ENCODE data around the gene ALOXE3.
A peak's percentile ranks its signal among the peaks of the same experiment; 100 is the strongest.

The ALOXE3 gene

GRCh38 chr17:8153957-8154607 lies 35.8 kb upstream of the ALOXE3 start:
- DNase-seq (ENCODE audit: low read depth in 2 of 2), result peak; percentile 62 to 79

- DNase-seq (ENCODE audit: low read depth in 2 of 2), result no peak
Measured at GRCh38 chr17:8153525-8153956, 35.2 kb upstream of the ALOXE3 start.

DNA sequence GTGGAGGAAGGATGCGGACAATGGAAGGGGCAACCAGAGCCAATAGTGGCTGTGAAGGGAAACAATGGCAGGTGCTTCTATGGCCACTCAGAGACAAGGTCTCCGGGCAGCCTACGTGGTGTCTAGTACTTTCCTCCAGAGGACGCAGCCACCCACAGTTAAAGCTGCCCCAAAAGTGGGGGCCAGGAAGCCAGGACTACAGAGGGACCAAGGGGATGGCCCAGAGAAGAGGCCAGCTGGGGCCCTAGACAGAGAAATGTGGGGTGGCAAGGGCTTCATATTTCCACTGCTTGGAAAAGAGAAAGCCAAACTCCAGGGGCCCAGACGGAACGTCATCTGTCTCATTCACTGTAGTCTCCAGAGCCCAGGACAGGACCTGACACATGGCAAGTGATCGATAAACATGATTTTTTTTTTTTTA lies 34.7 kb upstream of the ALOXE3 start:
- no peak for DNase-seq (ENCODE audit: low read depth in 2 of 2)

- peak; percentile 50 to 67 for DNase-seq (ENCODE audit: low read depth in 2 of 2)
Measured at GRCh38 chr17:8152112-8152775, 33.9 kb upstream of the ALOXE3 start, which contains the start of gene PER1. Gene PER1 (minus strand): TSS chr17:8152404. CDS start chr17:8150706, 1,698 bp downstream.

DNA sequence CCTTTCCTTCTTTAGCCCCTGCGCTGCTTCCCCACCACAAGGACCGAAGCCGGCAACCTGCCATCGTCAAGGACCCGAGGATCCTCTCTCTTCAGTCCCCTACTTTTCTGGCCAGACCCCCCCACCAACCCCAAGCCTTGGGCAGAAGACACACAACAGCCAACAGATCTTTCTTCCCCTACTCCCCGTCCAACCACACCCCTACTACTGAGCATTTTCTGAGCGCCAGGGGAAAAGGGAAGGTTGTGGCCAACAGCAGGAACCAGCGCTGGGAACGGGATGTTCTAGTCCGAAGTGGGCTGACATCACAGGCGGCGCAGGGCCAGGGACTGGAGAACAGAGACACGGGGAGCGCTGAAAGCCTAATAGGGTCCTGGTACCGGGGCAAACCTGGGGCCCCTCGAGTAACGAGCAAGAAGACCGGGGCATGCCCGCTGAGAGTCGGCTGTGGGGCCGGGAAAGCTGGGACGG lies 33.4 kb upstream of the ALOXE3 start:
- DNase-seq (ENCODE audit: low read depth in 2 of 2), result no peak

- DNase-seq (ENCODE audit: low read depth in 2 of 2), result peak; percentile 84
Measured at GRCh38 chr17:8151120-8151640, 32.9 kb upstream of the ALOXE3 start.

DNA sequence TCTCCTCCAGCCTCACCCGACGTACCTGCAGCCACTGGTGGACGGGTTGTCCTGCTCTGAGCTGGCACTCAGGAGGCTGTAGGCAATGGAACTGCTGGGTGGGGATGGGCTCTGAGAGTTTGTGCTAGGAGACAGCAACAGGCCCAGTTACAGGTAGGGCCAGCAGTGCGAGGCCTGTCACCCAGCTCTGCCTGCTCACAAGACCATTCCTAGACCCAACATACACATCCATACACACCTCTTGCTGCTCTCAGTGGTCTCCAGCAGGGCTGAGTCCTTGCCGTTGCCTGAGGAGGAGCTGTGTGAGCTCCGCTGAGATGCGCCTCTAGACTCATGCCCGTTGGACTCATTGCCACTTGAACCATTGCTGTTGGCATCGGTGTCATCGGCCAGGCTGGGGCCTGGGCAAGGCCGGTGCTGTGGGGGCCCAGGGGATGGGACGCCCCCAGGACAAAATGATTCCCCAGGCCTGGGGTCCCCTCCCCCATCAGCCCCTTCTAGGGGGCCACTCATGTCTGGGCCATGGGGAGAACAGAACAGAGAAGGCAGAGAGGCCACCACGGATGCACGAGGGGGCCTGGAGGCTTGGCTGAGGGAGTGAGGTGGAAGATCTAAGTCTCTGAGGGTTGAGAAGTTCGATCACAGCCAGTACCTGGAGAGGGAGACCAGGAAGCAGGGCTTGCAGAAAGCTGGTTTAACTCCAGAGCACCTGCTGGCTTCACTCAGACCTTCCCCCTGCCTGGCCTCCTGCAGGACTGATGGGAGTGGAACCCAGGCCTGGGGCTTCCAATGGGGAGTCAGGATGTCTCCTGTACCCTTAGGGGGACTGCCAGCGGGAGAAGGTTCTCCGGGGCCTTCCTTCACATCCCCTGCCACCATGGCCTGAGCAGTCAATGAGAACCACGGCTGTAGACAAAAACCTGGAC lies 32.1 kb upstream of the ALOXE3 start:
- DNase-seq (ENCODE audit: low read depth in 2 of 2), result no peak

GRCh38 chr17:8149419-8150193 lies 31.3 kb upstream of the ALOXE3 start:
- no peak for DNase-seq (ENCODE audit: low read depth in 2 of 2)

DNA sequence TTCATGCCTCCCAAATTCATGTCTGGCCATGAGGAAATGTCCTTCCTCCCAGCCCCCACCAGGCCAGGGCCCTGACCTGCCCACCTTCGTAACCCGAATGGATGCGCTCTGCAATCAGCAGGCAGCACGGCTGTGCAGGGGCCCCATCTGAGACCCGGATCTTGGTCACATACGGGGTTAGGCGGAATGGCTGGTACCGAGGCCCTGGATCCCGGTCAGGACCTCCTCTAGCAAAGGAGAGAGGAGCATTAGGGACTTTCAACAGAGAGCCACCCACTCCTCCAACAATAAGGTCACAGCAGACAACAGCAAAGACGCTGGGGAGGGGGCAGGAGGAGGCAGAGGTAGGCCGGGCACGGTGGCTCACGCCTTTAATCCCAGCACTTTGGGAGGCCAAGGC lies 30.2 kb upstream of the ALOXE3 start:
- no peak for DNase-seq (ENCODE audit: low read depth in 2 of 2)

DNA sequence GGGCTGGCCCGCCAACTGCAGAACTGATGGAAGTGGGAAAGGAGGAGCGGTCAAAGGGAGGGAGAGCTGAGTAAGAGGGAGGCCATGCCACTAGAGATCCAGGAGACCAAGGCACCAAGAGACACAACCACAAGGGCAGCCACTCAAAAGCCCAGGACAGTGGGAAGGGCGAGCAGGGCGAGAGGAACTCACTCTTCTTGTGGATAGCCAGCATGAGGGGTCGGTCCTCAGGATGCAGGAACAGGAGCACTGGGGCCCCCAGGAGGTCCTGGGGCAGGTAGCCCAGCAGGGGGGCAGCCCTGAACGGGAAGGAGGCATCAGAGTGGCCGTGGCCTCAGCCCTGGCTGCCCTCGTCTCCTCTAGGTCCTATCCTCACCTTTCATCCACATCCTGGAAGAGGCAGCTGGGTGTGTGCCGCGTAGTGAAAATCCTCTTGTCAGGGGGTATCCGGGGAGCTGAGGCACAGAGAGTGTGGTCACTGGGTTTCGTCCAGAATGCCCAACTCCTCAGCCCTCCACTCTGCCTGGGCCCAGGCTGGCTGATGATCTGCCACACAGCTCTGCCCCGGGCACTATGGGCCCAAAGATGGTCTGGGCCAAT lies 29.6 kb upstream of the ALOXE3 start:
- no peak for DNase-seq (ENCODE audit: low read depth in 2 of 2)

- no peak for DNase-seq (ENCODE audit: low read depth in 2 of 2)
Measured at GRCh38 chr17:8147141-8147804, 29.0 kb upstream of the ALOXE3 start.

DNA sequence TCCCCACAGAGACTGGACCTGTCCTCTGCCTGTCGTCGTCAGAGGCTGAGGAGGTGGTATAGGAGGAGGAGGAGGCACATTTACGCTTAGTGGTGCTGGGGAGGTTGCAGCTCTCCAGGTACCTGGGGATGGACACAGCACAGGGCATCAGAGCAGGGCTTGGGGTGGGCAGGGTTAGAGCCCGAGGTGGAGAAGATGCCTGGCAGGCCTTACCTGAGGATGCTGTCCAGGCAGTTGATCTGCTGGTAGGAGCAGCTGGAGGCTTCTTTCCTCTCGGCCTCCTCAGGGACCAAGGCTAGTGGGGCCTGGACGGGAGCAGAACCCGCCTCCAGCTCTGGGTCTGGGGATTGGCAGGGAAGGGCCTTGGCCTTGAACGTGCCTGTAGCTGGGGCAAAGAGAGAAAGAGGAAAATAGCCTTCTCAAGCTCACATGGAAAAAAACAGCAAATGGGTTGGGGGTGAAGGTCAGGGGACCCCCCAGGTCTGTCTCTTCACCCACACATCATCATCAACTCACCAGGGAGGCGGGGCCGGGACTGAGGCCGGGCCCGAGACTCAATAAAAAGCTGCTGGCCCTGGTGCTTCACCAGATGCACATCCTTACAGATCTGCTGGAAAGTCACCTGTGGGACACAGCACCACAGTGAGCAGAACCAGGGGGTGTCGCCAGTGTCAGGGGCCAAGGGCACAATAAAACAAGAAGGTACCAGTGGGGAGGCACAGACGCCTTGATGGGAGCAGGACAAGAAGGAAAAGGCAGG lies 28.2 kb upstream of the ALOXE3 start:
- no peak for DNase-seq (ENCODE audit: low read depth in 2 of 2)

- DNase-seq (ENCODE audit: low read depth in 2 of 2), result no peak
Measured at GRCh38 chr17:8145811-8146210, 27.5 kb upstream of the ALOXE3 start.

GRCh38 chr17:8144401-8145231 lies 26.3 kb upstream of the ALOXE3 start:
- DNase-seq (ENCODE audit: low read depth in 2 of 2), result no peak

DNA sequence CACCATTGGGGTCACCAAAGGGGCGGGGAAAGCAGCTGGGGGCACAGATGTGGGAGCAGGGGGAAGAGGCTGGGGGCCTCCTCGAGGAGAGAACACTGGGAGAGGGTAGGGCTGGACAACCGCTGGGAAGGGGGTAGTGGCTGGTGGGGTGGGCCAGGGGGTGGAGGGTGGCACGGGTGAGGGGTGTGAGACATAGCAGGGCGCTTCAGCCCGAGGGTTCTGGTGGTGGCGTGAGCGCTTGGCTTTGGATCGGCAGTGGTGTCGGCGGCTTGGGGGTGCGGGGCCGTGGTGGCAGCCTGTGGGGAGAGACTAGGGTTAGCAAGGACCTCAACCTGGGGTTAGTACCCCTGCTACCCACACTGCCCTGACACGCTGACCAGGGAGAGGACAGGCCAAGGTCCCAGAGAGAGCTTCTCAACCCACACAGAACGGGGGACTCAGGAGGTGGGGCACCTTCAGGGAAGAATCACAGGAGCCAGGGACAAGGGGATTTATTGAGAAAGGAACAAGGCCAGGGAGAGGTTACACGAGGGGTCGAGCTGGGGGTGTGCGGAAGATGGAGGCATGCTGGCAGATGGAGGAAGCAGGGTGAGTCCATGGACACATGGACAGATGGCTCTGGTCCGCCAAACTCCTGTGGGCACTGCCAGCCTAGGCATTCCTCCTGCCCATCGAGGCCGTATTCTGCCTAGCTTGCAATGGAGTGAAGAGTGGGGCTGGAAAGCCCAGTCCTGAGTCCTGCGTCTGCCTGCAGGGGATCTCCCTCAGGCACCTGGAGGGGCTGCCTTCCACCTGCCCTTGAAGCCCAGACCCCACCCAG lies 25.5 kb upstream of the ALOXE3 start:
- no peak for DNase-seq (ENCODE audit: low read depth in 2 of 2)

DNA sequence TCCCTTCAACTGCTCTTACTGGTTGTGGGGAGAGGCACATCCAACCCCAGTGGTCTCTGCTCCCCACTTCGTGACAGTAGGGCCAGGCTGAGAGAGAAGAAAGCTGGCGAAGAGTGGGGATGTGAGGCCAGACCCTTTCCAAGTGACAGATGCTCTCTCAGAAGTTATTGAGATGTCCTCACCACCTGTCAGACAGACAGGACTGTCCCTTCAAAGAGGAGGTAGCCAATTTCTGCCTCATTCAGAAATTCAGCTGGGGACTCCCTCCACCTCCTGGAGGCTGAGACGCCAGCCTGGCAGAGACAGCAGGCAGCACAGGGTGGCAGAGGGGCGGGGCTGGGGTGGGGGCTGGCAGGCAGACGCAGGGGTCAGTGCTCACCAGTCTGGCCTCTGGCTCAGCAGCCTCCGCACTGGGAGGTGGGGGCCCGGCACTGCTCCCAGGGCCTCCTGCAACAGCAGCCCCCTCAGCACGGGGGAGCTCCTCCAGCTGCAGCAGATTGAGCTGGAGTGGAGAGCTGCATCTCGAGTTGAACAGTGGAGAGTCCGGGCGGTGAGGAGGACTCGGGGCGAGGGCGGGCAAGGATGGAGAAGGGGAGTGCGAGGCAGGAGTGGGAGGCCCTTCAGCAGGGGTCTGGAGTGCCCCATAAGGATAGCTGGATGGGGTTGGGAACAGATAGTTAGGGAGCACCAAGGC lies 24.7 kb upstream of the ALOXE3 start:
- no peak for DNase-seq (ENCODE audit: low read depth in 2 of 2)

Data from stimulated activated CD8-positive, alpha-beta memory T cell treated with anti-CD3 and anti-CD28 coated beads, Interleukin-2, amount 100 ng/mL, for 1 hour (primary cell).